Glutamatergic neuron (in vitro differentiated cells): Measurements from ENCODE around the gene SLC28A1. TPM values are rescaled to one million over a fixed set of nuclear protein-coding genes. Genes with fewer than 3 reads are reported as not detected.

Experiments
- DNase-seq: peaks from one replicate; pipeline ENCODE4 v3.0.0; 2022
- H3K27ac Mint-ChIP-seq: one replicate; pipeline ENCODE4 v1.8.0; 2020; ENCODE audit warnings: mild to moderate bottlenecking, mixed read lengths, inconsistent platforms; ENCODE audit not compliant: unreplicated experiment
- H3K27me3 Mint-ChIP-seq: one replicate; pipeline ENCODE4 v1.8.0; 2020; ENCODE audit warnings: mild to moderate bottlenecking, moderate library complexity, mixed read lengths, inconsistent platforms; ENCODE audit not compliant: unreplicated experiment
- H3K36me3 Mint-ChIP-seq: one replicate; pipeline ENCODE4 v1.8.0; 2020; ENCODE audit warnings: mild to moderate bottlenecking, mixed read lengths, inconsistent platforms; ENCODE audit not compliant: unreplicated experiment
- H3K4me1 Mint-ChIP-seq: one replicate; pipeline ENCODE4 v1.8.0; 2020; ENCODE audit warnings: mild to moderate bottlenecking, low read depth, mixed read lengths, inconsistent platforms; ENCODE audit not compliant: unreplicated experiment
- H3K4me3 Mint-ChIP-seq: one replicate; pipeline ENCODE4 v1.8.0; 2020; ENCODE audit warnings: mild to moderate bottlenecking, mixed read lengths, inconsistent platforms; ENCODE audit not compliant: unreplicated experiment
- H3K9me3 Mint-ChIP-seq: one replicate; pipeline ENCODE4 v1.8.0; 2020; ENCODE audit warnings: mild to moderate bottlenecking, moderate library complexity, mixed read lengths, inconsistent platforms; ENCODE audit not compliant: unreplicated experiment
- CTCF ChIP-seq: fragments of 200-600 bp; sonication (generic); IDR thresholded peaks from one replicate; pipeline ENCODE4 v1.5.0; 2021; ENCODE audit not compliant: partially characterized antibody, unreplicated experiment
- total RNA-seq: library from RNA; stranded (reverse); fragmentation: NEBNext Ultra II Directional; extraction: Animal tissue kit (Norgen Biotek cat#: 25700); gene quantifications from one replicate; pipeline ENCODE4 v1.2.1, GENCODE V29; 2021; ENCODE audit not compliant: unreplicated experiment

The SLC28A1 gene
- total RNA-seq, 1 donor from 2014 or later, result 0.25 TPM

GRCh38 chr15:84973492-84974460 lies 89.3 kb downstream of the SLC28A1 start:
- no peak for DNase-seq
- no peak overlapping the region for H3K4me3 Mint-ChIP-seq

DNA sequence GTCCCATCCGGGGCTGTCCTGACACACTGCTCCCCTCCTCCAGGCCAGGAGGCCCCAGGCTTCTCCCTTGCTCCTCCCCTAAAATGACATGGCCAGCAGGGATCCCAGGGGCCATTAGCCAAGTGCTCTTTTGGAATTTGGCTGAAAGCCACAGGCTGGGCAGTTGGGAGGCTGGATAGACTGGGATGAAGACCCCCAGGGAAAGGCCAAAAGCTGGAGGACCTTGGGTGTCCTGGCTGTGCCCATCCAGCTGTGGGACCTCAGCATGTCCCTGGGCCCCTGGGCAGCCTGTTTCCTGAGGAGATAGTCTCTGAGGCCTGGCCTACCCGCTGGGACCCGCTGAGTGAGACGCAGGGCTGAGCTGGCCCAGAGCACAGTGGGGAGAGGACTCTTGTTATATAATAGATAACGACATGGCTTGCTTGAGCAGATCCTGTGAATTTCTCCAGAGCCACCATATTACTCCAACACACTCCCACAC lies 91.4 kb downstream of the SLC28A1 start:
- Mint-ChIP-seq H3K4me1 (no peaks in the 10 kb centered on the region), H3K27ac (no peak overlapping the region), H3K4me3 (no peak overlapping the region), H3K27me3 (peaks cover 7% of the 10 kb centered on the region), H3K36me3 (no peaks in the 10 kb centered on the region), H3K9me3 (peaks cover 6% of the 10 kb centered on the region)
- TF ChIP-seq CTCF, result no peak
- DNase-seq, result no peak

More at GRCh38 chr15:84973492-84974460, 89.3 kb downstream of the SLC28A1 start:
- Mint-ChIP-seq H3K27ac (no peak overlapping the region), H3K27me3 (no peaks in the 10 kb centered on the region), H3K4me1 (no peaks in the 10 kb centered on the region), H3K36me3 (no peaks in the 10 kb centered on the region), H3K9me3 (peaks cover 5% of the 10 kb centered on the region)
- no peak for TF ChIP-seq CTCF

GRCh38 chr15:84976746-84977345 lies 92.4 kb downstream of the SLC28A1 start:
- Mint-ChIP-seq H3K4me3 (no peak overlapping the region), H3K9me3 (peaks cover 6% of the 10 kb centered on the region), H3K36me3 (no peaks in the 10 kb centered on the region), H3K27me3 (peaks cover 7% of the 10 kb centered on the region), H3K4me1 (no peaks in the 10 kb centered on the region), H3K27ac (no peak overlapping the region)
- no peak for TF ChIP-seq CTCF
- no peak for DNase-seq

DNA sequence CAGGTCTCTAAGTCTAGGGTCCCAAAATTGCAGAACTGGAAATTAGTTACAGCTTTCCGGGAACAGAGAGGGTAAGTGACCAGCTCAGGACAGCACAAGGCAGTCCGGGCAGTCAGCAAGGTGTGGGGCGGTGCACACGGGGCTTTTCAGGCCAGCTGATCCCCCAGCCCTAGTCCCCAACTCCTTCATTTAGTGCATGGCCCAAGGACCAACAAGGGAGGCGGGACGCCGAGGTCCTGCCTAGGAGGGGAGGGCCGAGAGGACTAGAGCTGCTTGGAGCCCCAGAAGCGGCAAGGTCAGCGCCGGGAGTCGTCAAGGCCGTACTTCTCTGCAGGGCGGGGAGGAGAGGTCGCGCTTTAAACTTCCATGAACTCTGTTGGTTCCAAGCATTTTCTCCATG lies 95.2 kb downstream of the SLC28A1 start:
- H3K27ac Mint-ChIP-seq, result no peak overlapping the region
- peaks cover 12% of the 10 kb centered on the region for H3K27me3 Mint-ChIP-seq
- no peaks in the 10 kb centered on the region for H3K36me3 Mint-ChIP-seq
- TF ChIP-seq CTCF, result no peak
- H3K9me3 Mint-ChIP-seq, result peaks cover 6% of the 10 kb centered on the region
- DNase-seq, result no peak
- H3K4me3 Mint-ChIP-seq, result peak overlapping the region; percentile 86
- H3K4me1 Mint-ChIP-seq, result no peaks in the 10 kb centered on the region
